HEK293 (cell line): ENCODE results near the gene FYB2.

Source experiments
- CTCF ChIA-PET: fragments of 350-600 bp; formaldehyde crosslinking; extraction: SDS; loops from one replicate; lab custom pipeline; 2021; ENCODE audit warnings: antibody characterized with exemption; lab: Yijun Ruan, JAX
- POLR2A ChIA-PET: fragments of 300-600 bp; formaldehyde crosslinking; extraction: SDS; loops from one replicate; lab custom pipeline; 2020; ENCODE audit warnings: antibody characterized with exemption, inconsistent platforms; lab: Yijun Ruan, JAX
- H3K27ac ChIP-seq: fragments of 200-500 bp; sonication (Bioruptor generic); 2 replicates; pipeline ENCODE4 v1.5.1; 2014; ENCODE audit warnings: low read depth, low read length, control low read depth, inconsistent platforms; ENCODE audit errors: extremely low read depth
- H3K36me3 ChIP-seq, 2 experiments: fragments of 200-500 bp in 1 of 2; sonication (Bioruptor generic) in 1 of 2; 1 replicate in 1 of 2; 2 replicates in 1 of 2; pipeline ENCODE4 v1.5.1; 2014 to 2017; ENCODE audit warnings: inconsistent platforms in 2 of 2, low read length in 2 of 2; ENCODE audit not compliant: control insufficient read depth in 2 of 2, insufficient read depth in 1 of 2
- H3K4me1 ChIP-seq: fragments of 200-500 bp; sonication (Bioruptor generic); 2 replicates; pipeline ENCODE4 v1.5.1; 2014; ENCODE audit warnings: mild to moderate bottlenecking, low read length, inconsistent platforms; ENCODE audit not compliant: control insufficient read depth, insufficient read depth
- H3K4me3 ChIP-seq: 2 replicates; pipeline ENCODE4 v1.5.1; 2011; ENCODE audit warnings: low read depth, mild to moderate bottlenecking, control low read depth, low read length, moderate library complexity
- H3K9me3 ChIP-seq: fragments of 200-500 bp; sonication (Bioruptor generic); 2 replicates; pipeline ENCODE4 v1.5.1; 2014; ENCODE audit warnings: low read depth, low read length, inconsistent platforms; ENCODE audit not compliant: control insufficient read depth, insufficient read depth
- CTCF ChIP-seq: fragments of 450-650 bp; formaldehyde crosslinking; IDR thresholded peaks from 2 replicates; pipeline ENCODE4 v1.5.1; 2016; ENCODE audit warnings: missing biosample characterization, missing genetic modification characterization
- GLIS1 ChIP-seq: fragments of 450-650 bp; formaldehyde crosslinking; IDR thresholded peaks from 2 replicates; pipeline ENCODE4 v1.5.1; 2016; ENCODE audit warnings: missing biosample characterization, missing genetic modification characterization
- KLF16 ChIP-seq: fragments of 450-650 bp; formaldehyde crosslinking; IDR thresholded peaks from 2 replicates; pipeline ENCODE4 v1.5.1; 2017; ENCODE audit warnings: missing biosample characterization, missing genetic modification characterization
- KLF7 ChIP-seq: fragments of 450-650 bp; formaldehyde crosslinking; IDR thresholded peaks from 2 replicates; pipeline ENCODE4 v1.5.1; 2016; ENCODE audit warnings: missing biosample characterization, missing genetic modification characterization, borderline replicate concordance
- MZF1 ChIP-seq: fragments of 450-650 bp; formaldehyde crosslinking; IDR thresholded peaks from 2 replicates; pipeline ENCODE4 v1.5.1; 2017; ENCODE audit warnings: missing biosample characterization, missing genetic modification characterization, borderline replicate concordance
- OVOL3 ChIP-seq: fragments of 450-650 bp; formaldehyde crosslinking; IDR thresholded peaks from 2 replicates; pipeline ENCODE4 v1.5.1; 2016; ENCODE audit warnings: missing biosample characterization, missing genetic modification characterization
- PRDM6 ChIP-seq: fragments of 450-650 bp; formaldehyde crosslinking; IDR thresholded peaks from 2 replicates; pipeline ENCODE4 v1.5.1; 2017; ENCODE audit warnings: missing biosample characterization, missing genetic modification characterization
- REST ChIP-seq: fragments of 450-650 bp; formaldehyde crosslinking; IDR thresholded peaks from 2 replicates; pipeline ENCODE4 v1.5.1; 2016; ENCODE audit warnings: missing biosample characterization, missing genetic modification characterization
- ZBTB17 ChIP-seq: fragments of 450-650 bp; formaldehyde crosslinking; IDR thresholded peaks from 2 replicates; pipeline ENCODE4 v1.5.1; 2016; ENCODE audit warnings: missing biosample characterization, missing genetic modification characterization
- ZBTB44 ChIP-seq: fragments of 450-650 bp; IDR thresholded peaks from 2 replicates; pipeline ENCODE4 v1.5.1; 2018; ENCODE audit warnings: missing biosample characterization, mild to moderate bottlenecking, missing genetic modification characterization
- ZNF114 ChIP-seq: fragments of 450-650 bp; formaldehyde crosslinking; IDR thresholded peaks from 2 replicates; pipeline ENCODE4 v1.5.0; 2017; ENCODE audit warnings: missing biosample characterization, missing genetic modification characterization
- ZNF19 ChIP-seq: fragments of 450-650 bp; formaldehyde crosslinking; IDR thresholded peaks from 2 replicates; pipeline ENCODE4; 2016; ENCODE audit warnings: missing biosample characterization, missing genetic modification characterization, low read depth
- ZNF211 ChIP-seq: fragments of 450-650 bp; formaldehyde crosslinking; IDR thresholded peaks from 2 replicates; pipeline ENCODE4 v1.5.1; 2016; ENCODE audit warnings: low read depth, missing biosample characterization, missing genetic modification characterization
- ZNF223 ChIP-seq: fragments of 450-650 bp; formaldehyde crosslinking; IDR thresholded peaks from 2 replicates; pipeline ENCODE4 v1.5.1; 2016; ENCODE audit warnings: missing biosample characterization, missing genetic modification characterization
- ZNF248 ChIP-seq: fragments of 450-650 bp; formaldehyde crosslinking; IDR thresholded peaks from 2 replicates; pipeline ENCODE4 v1.5.1; 2017; ENCODE audit warnings: missing biosample characterization, missing genetic modification characterization
- ZNF354C ChIP-seq: fragments of 450-650 bp; formaldehyde crosslinking; IDR thresholded peaks from 2 replicates; pipeline ENCODE4 v1.5.1; 2016; ENCODE audit warnings: missing biosample characterization, missing genetic modification characterization, low read depth, borderline replicate concordance
- ZNF426 ChIP-seq: fragments of 450-650 bp; formaldehyde crosslinking; IDR thresholded peaks from 2 replicates; pipeline ENCODE4 v1.5.1; 2017; ENCODE audit warnings: missing biosample characterization, missing genetic modification characterization, mild to moderate bottlenecking, inconsistent platforms, moderate library complexity
- ZNF561 ChIP-seq: fragments of 450-650 bp; IDR thresholded peaks from 2 replicates; pipeline ENCODE4 v1.5.1; 2018; ENCODE audit warnings: missing biosample characterization, missing genetic modification characterization, borderline replicate concordance
- ZNF571 ChIP-seq: fragments of 450-650 bp; formaldehyde crosslinking; IDR thresholded peaks from 2 replicates; pipeline ENCODE4 v1.5.0; 2017; ENCODE audit warnings: missing biosample characterization, missing genetic modification characterization
- ZNF610 ChIP-seq: fragments of 450-650 bp; formaldehyde crosslinking; IDR thresholded peaks from 2 replicates; pipeline ENCODE4 v1.5.1; 2016; ENCODE audit warnings: missing biosample characterization, missing genetic modification characterization, borderline replicate concordance
- ZNF664 ChIP-seq: fragments of 450-650 bp; formaldehyde crosslinking; IDR thresholded peaks from 2 replicates; pipeline ENCODE4 v1.5.1; 2016; ENCODE audit warnings: missing biosample characterization, missing genetic modification characterization
- ZSCAN30 ChIP-seq: fragments of 450-650 bp; IDR thresholded peaks from 2 replicates; pipeline ENCODE4 v1.5.1; 2018; ENCODE audit warnings: missing biosample characterization, mild to moderate bottlenecking, missing genetic modification characterization, moderate library complexity

Gene FYB2

GRCh38 chr1:56838759-56839158, 19.6 kb upstream of the FYB2 start:
- POLR2A ChIA-PET: no interaction called here

GRCh38 chr1:56837244-56837939, 18.2 kb upstream of the FYB2 start:
- Histone ChIP-seq H3K27ac (no peak overlapping the region), H3K9me3 (no peaks in the 10 kb centered on the region; the same call in 1 of the 2 replicates), H3K4me1 (no peaks in the 10 kb centered on the region), H3K36me3 (no peaks in the 10 kb centered on the region), H3K4me3 (no peak overlapping the region)
- POLR2A ChIA-PET: no interaction called here
- TF ChIP-seq GLIS1 (tag by site-specific recombination): peak; percentile 29; the same call in 1 of the 2 replicates
- no peak for TF ChIP-seq REST (tag by site-specific recombination)
- no peak for TF ChIP-seq KLF7
- peak; percentile 76 for TF ChIP-seq MZF1 (tag by site-specific recombination)
- CTCF ChIA-PET: interaction anchor here (0.7 to 2.1 kb wide), 2 partner anchors 171 to 1377 kb away, joined by 3 to 4 read pairs; no protein-coding TSS in a partner anchor

More at GRCh38 chr1:56838759-56839158, 19.6 kb upstream of the FYB2 start:
- TF ChIP-seq ZNF610 (no peak), KLF16 (tag by site-specific recombination) (no peak), ZNF561 (tag by site-specific recombination) (no peak), ZNF354C (tag by site-specific recombination) (no peak), ZNF571 (tag by site-specific recombination) (no peak), ZBTB17 (no peak), OVOL3 (no peak), PRDM6 (tag by site-specific recombination) (no peak), ZNF19 (tag by site-specific recombination) (no peak), ZNF664 (no peak)
- CTCF ChIA-PET: interaction anchor here (0.5 to 2.1 kb wide), 2 partner anchors 169 to 281 kb away, joined by 3 to 4 read pairs; no protein-coding TSS in a partner anchor
- H3K9me3 ChIP-seq: no peaks in the 10 kb centered on the region; the same call in 1 of the 2 replicates
- H3K4me1 ChIP-seq: no peaks in the 10 kb centered on the region
- no peak overlapping the region for H3K27ac ChIP-seq
- H3K36me3 ChIP-seq: no peaks in the 10 kb centered on the region
- no peak overlapping the region for H3K4me3 ChIP-seq

GRCh38 chr1:56836359-56836758, 17.2 kb upstream of the FYB2 start:
- CTCF ChIA-PET: interaction anchor here (0.8 kb wide), 1 partner anchor 1327 kb away, joined by 5 read pairs; no protein-coding TSS in a partner anchor
- Histone ChIP-seq H3K27ac (no peak overlapping the region), H3K4me3 (no peak overlapping the region), H3K4me1 (no peaks in the 10 kb centered on the region), H3K36me3 (no peaks in the 10 kb centered on the region), H3K9me3 (no peaks in the 10 kb centered on the region; the same call in 1 of the 2 replicates)
- POLR2A ChIA-PET: no interaction called here
- TF ChIP-seq ZNF223 (tag by site-specific recombination) (no peak), CTCF (tag by site-specific recombination) (no peak), ZNF248 (tag by site-specific recombination) (no peak), ZSCAN30 (tag by site-specific recombination) (no peak), ZNF426 (no peak), ZBTB44 (tag by site-specific recombination) (no peak), ZNF211 (no peak), ZNF114 (tag by site-specific recombination) (no peak)
